Osteoblast (primary cell): ENCODE data around the gene CADPS. TPM values are rescaled to one million over a fixed set of nuclear protein-coding genes. Genes with fewer than 3 reads are reported as not detected.

ENCODE experiments used
- DNase-seq: peaks from one replicate; pipeline ENCODE4 v3.0.0; 2011; ENCODE audit warnings: low spot score, mixed read lengths; ENCODE audit not compliant: insufficient read length; ENCODE audit errors: missing footprints
- H2AFZ ChIP-seq: 2 replicates; pipeline ENCODE4 v1.6.0; 2011; ENCODE audit warnings: mild to moderate bottlenecking, low read length
- H3K27ac ChIP-seq: 2 replicates; pipeline ENCODE4 v1.5.1; 2011; ENCODE audit warnings: mild to moderate bottlenecking, low read depth, low read length, moderate library complexity
- H3K27me3 ChIP-seq: 2 replicates; pipeline ENCODE4 v1.6.0; 2012; ENCODE audit warnings: mild to moderate bottlenecking, control low read depth, inconsistent platforms, low read length, moderate library complexity; ENCODE audit not compliant: insufficient read depth
- H3K36me3 ChIP-seq: 2 replicates; pipeline ENCODE4 v1.5.1; 2011; ENCODE audit warnings: mild to moderate bottlenecking, low read length, control low read depth, moderate library complexity; ENCODE audit not compliant: insufficient read depth
- H3K4me1 ChIP-seq: 2 replicates; pipeline ENCODE4 v1.5.1; 2011; ENCODE audit warnings: mild to moderate bottlenecking, low read length, control low read depth, moderate library complexity; ENCODE audit not compliant: insufficient read depth
- H3K4me2 ChIP-seq: 2 replicates; pipeline ENCODE4 v1.6.0; 2011; ENCODE audit warnings: mild to moderate bottlenecking, low read length; ENCODE audit not compliant: insufficient read depth
- H3K4me3 ChIP-seq: fragments of 200-600 bp; sonication (generic); 3 replicates; pipeline ENCODE4 v1.5.1; 2012; ENCODE audit warnings: mild to moderate bottlenecking, low read length, inconsistent platforms; ENCODE audit not compliant: insufficient read depth
- H3K79me2 ChIP-seq: 2 replicates; pipeline ENCODE4 v1.6.0; 2012; ENCODE audit warnings: mild to moderate bottlenecking, low read length, control low read depth, inconsistent platforms; ENCODE audit not compliant: insufficient read depth
- H3K9me3 ChIP-seq: 2 replicates; pipeline ENCODE4 v1.5.1; 2011; ENCODE audit warnings: low read depth, low read length, control low read depth
- H4K20me1 ChIP-seq: 2 replicates; pipeline ENCODE4 v1.6.0; 2012; ENCODE audit warnings: mild to moderate bottlenecking, low read length, control low read depth; ENCODE audit not compliant: insufficient read depth
- total RNA-seq: library from RNA; depleted of rRNA; stranded (reverse); fragments of >200 nt; gene quantifications from 2 replicates; pipeline ENCODE4 v1.2.3, GENCODE V29; 2012
- TF ChIP-seq, protein P1 (sequence below): IDR thresholded peaks from 2 replicates; pipeline ENCODE4 v1.5.1; 2011; ENCODE audit warnings: mild to moderate bottlenecking, low read depth, low read length, moderate library complexity; ENCODE audit errors: extremely low read depth

Gene CADPS
- total RNA-seq, 1 donor: not detected

DNA sequence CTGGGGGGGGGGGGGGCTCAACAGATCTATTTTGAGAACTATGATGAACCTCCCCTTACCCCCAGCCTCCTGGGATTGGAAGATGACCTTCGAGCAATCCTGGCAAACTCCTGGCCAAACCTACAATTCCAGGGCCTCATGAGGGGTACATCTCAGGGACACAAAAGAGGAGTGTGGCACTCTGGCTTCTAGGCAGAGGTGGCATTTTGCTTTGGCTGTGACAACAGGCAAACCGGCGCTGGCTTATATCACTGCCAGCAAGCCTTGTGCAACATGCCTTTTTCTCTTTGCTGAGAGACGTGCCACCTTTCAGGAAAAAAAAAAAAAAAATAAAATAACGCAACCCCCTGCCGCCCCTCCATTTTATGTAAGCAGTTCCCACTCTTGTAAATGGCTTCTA is 470.1 kb downstream of the CADPS start:
- Histone ChIP-seq H3K9me3 (no peaks in the 10 kb centered on the region), H3K36me3 (no peaks in the 10 kb centered on the region), H3K27ac (no peak overlapping the region), H2AFZ (no peak overlapping the region), H3K4me2 (no peak overlapping the region), H3K27me3 (peaks cover 3% of the 10 kb centered on the region), H3K79me2 (no peaks in the 10 kb centered on the region), H3K4me3 (no peak overlapping the region), H4K20me1 (no peaks in the 10 kb centered on the region), H3K4me1 (no peaks in the 10 kb centered on the region)
- no peak for DNase-seq
- TF ChIP-seq, protein P1, sequence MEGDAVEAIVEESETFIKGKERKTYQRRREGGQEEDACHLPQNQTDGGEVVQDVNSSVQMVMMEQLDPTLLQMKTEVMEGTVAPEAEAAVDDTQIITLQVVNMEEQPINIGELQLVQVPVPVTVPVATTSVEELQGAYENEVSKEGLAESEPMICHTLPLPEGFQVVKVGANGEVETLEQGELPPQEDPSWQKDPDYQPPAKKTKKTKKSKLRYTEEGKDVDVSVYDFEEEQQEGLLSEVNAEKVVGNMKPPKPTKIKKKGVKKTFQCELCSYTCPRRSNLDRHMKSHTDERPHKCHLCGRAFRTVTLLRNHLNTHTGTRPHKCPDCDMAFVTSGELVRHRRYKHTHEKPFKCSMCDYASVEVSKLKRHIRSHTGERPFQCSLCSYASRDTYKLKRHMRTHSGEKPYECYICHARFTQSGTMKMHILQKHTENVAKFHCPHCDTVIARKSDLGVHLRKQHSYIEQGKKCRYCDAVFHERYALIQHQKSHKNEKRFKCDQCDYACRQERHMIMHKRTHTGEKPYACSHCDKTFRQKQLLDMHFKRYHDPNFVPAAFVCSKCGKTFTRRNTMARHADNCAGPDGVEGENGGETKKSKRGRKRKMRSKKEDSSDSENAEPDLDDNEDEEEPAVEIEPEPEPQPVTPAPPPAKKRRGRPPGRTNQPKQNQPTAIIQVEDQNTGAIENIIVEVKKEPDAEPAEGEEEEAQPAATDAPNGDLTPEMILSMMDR: no peak

DNA sequence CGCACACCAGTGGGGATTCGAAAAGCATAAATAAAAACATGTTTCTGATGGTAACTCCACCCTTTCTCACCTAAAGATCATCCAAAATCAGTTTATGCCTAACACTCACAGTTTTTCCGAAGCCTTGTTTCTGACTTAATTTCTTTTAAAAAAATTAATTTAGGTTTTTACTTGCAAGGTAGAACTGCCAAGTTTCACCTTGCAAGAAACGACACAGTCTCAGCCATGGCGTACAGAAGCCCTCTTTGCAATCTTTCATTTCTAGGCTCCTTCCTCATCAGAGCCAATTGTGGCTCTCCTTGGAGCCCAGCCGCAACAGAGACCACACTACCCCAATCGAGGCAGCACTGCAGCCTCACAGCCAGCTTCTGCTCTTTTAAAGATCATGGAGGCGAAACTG is 470.9 kb downstream of the CADPS start:
- DNase-seq: no peak
- Histone ChIP-seq H3K4me1 (no peaks in the 10 kb centered on the region), H3K4me2 (no peak overlapping the region), H3K79me2 (no peaks in the 10 kb centered on the region), H3K36me3 (no peaks in the 10 kb centered on the region), H3K27ac (no peak overlapping the region), H4K20me1 (no peaks in the 10 kb centered on the region), H3K27me3 (peaks cover 3% of the 10 kb centered on the region), H3K9me3 (no peaks in the 10 kb centered on the region), H2AFZ (no peak overlapping the region), H3K4me3 (no peak overlapping the region)
- TF ChIP-seq, protein P1: no peak

DNA sequence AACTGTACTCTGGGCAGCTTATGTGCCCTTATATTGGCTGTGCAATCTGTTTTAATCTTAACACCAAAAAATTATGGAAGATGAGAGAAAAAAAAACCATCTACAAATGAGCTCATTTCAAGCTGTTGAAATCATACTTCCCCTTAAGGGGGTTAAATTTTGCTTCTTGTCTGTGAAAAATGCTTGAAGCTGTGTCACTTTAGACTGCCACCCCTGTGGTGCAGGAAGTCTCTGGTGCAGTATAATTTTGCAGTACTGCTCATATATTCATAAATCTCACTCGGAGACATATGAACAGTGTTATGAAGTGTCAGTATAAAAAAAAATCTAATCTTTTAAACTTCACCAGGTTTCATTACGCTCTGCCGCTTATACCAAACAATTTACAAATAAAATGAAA is 471.5 kb downstream of the CADPS start:
- H3K36me3 ChIP-seq: no peaks in the 10 kb centered on the region
- TF ChIP-seq, protein P1: no peak
- H3K79me2 ChIP-seq: no peaks in the 10 kb centered on the region
- no peak overlapping the region for H2AFZ ChIP-seq
- H3K9me3 ChIP-seq: no peaks in the 10 kb centered on the region
- no peaks in the 10 kb centered on the region for H3K4me1 ChIP-seq
- H3K4me3 ChIP-seq: no peak overlapping the region
- peaks cover 3% of the 10 kb centered on the region for H3K27me3 ChIP-seq
- H3K4me2 ChIP-seq: no peak overlapping the region
- no peak for DNase-seq
- H4K20me1 ChIP-seq: no peaks in the 10 kb centered on the region
- H3K27ac ChIP-seq: no peak overlapping the region

DNA sequence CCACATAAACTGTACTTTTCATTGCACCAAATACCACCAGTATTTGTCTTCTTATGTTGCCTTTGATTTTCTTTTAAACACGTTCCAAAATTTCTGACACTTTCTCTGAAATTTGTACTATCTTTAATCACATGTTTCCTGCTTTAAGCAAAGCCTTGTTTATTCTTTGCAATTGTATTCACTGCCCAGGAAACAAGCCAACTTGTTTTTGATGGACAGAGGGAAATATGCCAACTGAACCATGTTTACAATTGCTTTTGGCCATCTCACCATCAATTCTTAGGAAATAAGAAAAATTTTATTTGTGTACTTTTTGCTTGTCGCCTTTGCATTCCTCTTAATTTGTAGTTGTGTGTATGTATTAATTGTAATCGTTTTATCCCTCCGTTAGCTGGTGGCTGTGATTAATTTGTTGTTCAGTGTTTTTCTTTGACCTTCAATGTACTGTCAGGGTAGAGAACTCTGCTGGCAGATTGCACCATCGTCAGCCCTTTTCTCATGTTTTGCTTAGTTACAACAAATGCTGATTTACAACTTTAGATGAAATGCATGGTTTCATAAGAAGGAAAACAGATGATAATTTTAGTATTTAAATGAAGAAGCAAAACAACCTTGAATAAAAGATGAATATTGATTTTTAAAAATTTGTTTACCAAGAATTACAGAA is 482.5 kb downstream of the CADPS start:
- TF ChIP-seq, protein P1: no peak
- H3K27ac ChIP-seq: no peak overlapping the region
- no peaks in the 10 kb centered on the region for H3K36me3 ChIP-seq
- no peak overlapping the region for H3K4me3 ChIP-seq
- H3K27me3 ChIP-seq: no peaks in the 10 kb centered on the region
- no peak overlapping the region for H3K4me2 ChIP-seq
- H3K9me3 ChIP-seq: no peaks in the 10 kb centered on the region
- DNase-seq: no peak
- H3K4me1 ChIP-seq: no peaks in the 10 kb centered on the region
- no peaks in the 10 kb centered on the region for H3K79me2 ChIP-seq
- no peak overlapping the region for H2AFZ ChIP-seq
- no peaks in the 10 kb centered on the region for H4K20me1 ChIP-seq
